Pancreas (tissue), 10 donors: Measurements from ENCODE around the gene AOAH. TPM values are rescaled to one million over a fixed set of nuclear protein-coding genes. Genes with fewer than 3 reads are reported as not detected.

Source experiments
- ATAC-seq, 4 donors: fragments of 200-7000 bp; cut with Tn5 transposase; one replicate each; pipeline versions ENCODE4 v1.8.0 to v1.9.1; 2020; ENCODE audit warnings: mild to moderate bottlenecking in 4 of 4, moderate library complexity in 4 of 4
- DNase-seq, 6 donors: peaks; one replicate each; pipeline ENCODE4 v3.0.0-alpha.2; 2020
- FAIRE-seq: peaks from 2 replicates; lab custom pipeline; 2012; peaks lifted over from hg19 to GRCh38; lab: Jason Lieb, UNC
- H3K27ac ChIP-seq, 4 donors: fragments of 200-600 bp; sonication (generic); 1 replicate in 3 of 4; 2 replicates in 1 of 4; pipeline versions ENCODE4 v1.5.0 to v1.8.0; 2020
- H3K27me3 ChIP-seq, 4 donors: fragments of 200-600 bp; one replicate each; pipeline ENCODE4 v1.8.0; 2021
- H3K36me3 ChIP-seq, 3 donors: fragments of 200-600 bp; sonication (generic) in 1 of 3; one replicate each; pipeline versions ENCODE4 v1.5.0 to v1.8.0; 2020 to 2021
- H3K4me1 ChIP-seq, 3 donors: fragments of 200-600 bp; one replicate each; pipeline ENCODE4 v1.8.0; 2021
- H3K4me3 ChIP-seq, 4 donors: fragments of 200-600 bp; sonication (generic) in 2 of 4; one replicate each; pipeline versions ENCODE4 v1.5.0 to v1.8.0; 2020 to 2021
- H3K9me3 ChIP-seq, 4 donors: fragments of 200-600 bp; one replicate each; pipeline ENCODE4 v1.8.0; 2021
- CTCF ChIP-seq, 4 donors: fragments of 200-600 bp; sonication (generic) in 3 of 4; IDR thresholded peaks; one replicate each; pipeline versions ENCODE4 v1.5.0 to v1.8.0; 2021; ENCODE audit warnings: antibody characterized with exemption in 4 of 4
- WGBS, 2 donors: extraction: QIAGEN DNeasy Blood & Tissue Kit; methylation state at CpG; one replicate each; pipeline ENCODE4 v1.1.7; 2013; 5-methylcytosine and 5-hydroxymethylcytosine counted together
- intact Hi-C, 3 donors: fragments of 100-400 bp; cut with DNase I; formaldehyde crosslinking; loops; one replicate each; pipeline versions ENCODE4 v1.11.1 to v1.14.2; 2022
- polyA plus RNA-seq, 2 donors: library from polyadenylated mRNA; stranded (reverse); fragments of 200-250 nt; gene quantifications; one replicate each; pipeline ENCODE4 v1.2.3, GENCODE V29; 2013
- total RNA-seq, 6 donors: library from RNA; stranded (reverse); fragmentation: NEBNext Ultra II Directional in 4 of 6; extraction: Animal tissue kit (Norgen Biotek cat#: 25700) in 4 of 6; gene quantifications; one replicate each; pipeline versions ENCODE4 v1.2.1 to v1.2.4, GENCODE V29; 2021 to 2023
- donor health status: healthy with polysubstance abuse.
- donor health status: DM: no; HTN: no; CAD: no; lungs with moderate emphysema.
- donor health status: DM: no; HTN: no; CAD: no.
- donor health status: control.
- donor health status: control.
- donor health status: Bipolar disorder and iron deficiency.
- donor health status: DM: yes; HTN: yes; CAD: no.
- donor health status: DM: no; HTN: no; CAD: no.
- donor health status: DM: no; HTN: no; CAD: no.
- donor health status: DM: yes; HTN: yes; CAD: no.

AOAH gene
- total and polyA plus RNA-seq, 8 donors, result 0.79 to 9.0 (median 2.1) TPM

- intact Hi-C loops, result no loop called here
- ATAC-seq (no peak), FAIRE-seq (no peak), DNase-seq (no peak)
- no peaks in the 10 kb centered on the region for H3K4me1 ChIP-seq
- H3K4me3 ChIP-seq, result no peak overlapping the region
- no peaks in the 10 kb centered on the region for H3K36me3 ChIP-seq
- no peaks in the 10 kb centered on the region for H3K9me3 ChIP-seq
- no peak for TF ChIP-seq CTCF (IDR thresholded peaks at IDR 0.05)
- 96% methylated on average over 10 of the region's 10 CpGs for WGBS, 2 donors
- no peak overlapping the region for H3K27ac ChIP-seq
- no peaks in the 10 kb centered on the region for H3K27me3 ChIP-seq
Measured at GRCh38 chr7:36763132-36763816, 39.0 kb upstream of the AOAH start.

- Histone ChIP-seq H3K9me3 (no peaks in the 10 kb centered on the region), H3K4me1 (no peaks in the 10 kb centered on the region), H3K36me3 (no peaks in the 10 kb centered on the region), H3K4me3 (no peak overlapping the region), H3K27ac (no peak overlapping the region), H3K27me3 (no peaks in the 10 kb centered on the region)
- intact Hi-C loops, result no loop called here
- WGBS, 2 donors, result 94 to 98% methylated on average over 2 of the region's 2 CpGs
- ATAC-seq, result no peak
- no peak for DNase-seq
- FAIRE-seq, result no peak
- TF ChIP-seq CTCF (IDR thresholded peaks at IDR 0.05), result no peak
Measured at GRCh38 chr7:36762394-36762793, 38.1 kb upstream of the AOAH start.

- Histone ChIP-seq H3K27me3 (no peaks in the 10 kb centered on the region), H3K36me3 (no peaks in the 10 kb centered on the region), H3K4me1 (no peaks in the 10 kb centered on the region), H3K4me3 (no peak overlapping the region), H3K27ac (no peak overlapping the region), H3K9me3 (no peaks in the 10 kb centered on the region)
- no peak for TF ChIP-seq CTCF (IDR thresholded peaks at IDR 0.05)
- WGBS, 2 donors, result 95 to 97% methylated on average over 2 of the region's 2 CpGs
- ATAC-seq, result no peak
- intact Hi-C loops, result no loop called here
- DNase-seq, result no peak
- no peak for FAIRE-seq
Measured at GRCh38 chr7:36761835-36762234, 37.5 kb upstream of the AOAH start.

GRCh38 chr7:36760856-36761762 lies 36.8 kb upstream of the AOAH start:
- WGBS, 2 donors, result 83 to 84% methylated on average over 7 of the region's 7 CpGs
- TF ChIP-seq CTCF (IDR thresholded peaks at IDR 0.05), result no peak
- H3K36me3 ChIP-seq, result no peaks in the 10 kb centered on the region
- FAIRE-seq (no peak), ATAC-seq (no peak), DNase-seq (no peak)
- intact Hi-C loops, result no loop called here
- no peaks in the 10 kb centered on the region for H3K9me3 ChIP-seq
- H3K27ac ChIP-seq, result no peak overlapping the region
- no peak overlapping the region for H3K4me3 ChIP-seq
- H3K27me3 ChIP-seq, result no peaks in the 10 kb centered on the region
- H3K4me1 ChIP-seq, result no peaks in the 10 kb centered on the region
